Stimulated activated CD4-positive, alpha-beta T cell treated with anti-CD3 and anti-CD28 coated beads, TNF-alpha, amount 100 ng/mL, for 48 hours (primary cell): Measurements from ENCODE around the gene ACP6.
A peak's percentile ranks its signal among the peaks of the same experiment; 100 is the strongest.
"Not testable (repeated sequence)": the region's sequence is repeated elsewhere in the genome, so short reads cannot be mapped to it uniquely, and the experiment has no call there.

Experiments used
- DNase-seq, 3 donors: peaks; one replicate each; pipeline ENCODE4 v3.0.0-alpha.2; 2020; ENCODE audit warnings: low read depth in 3 of 3

The ACP6 gene

DNA sequence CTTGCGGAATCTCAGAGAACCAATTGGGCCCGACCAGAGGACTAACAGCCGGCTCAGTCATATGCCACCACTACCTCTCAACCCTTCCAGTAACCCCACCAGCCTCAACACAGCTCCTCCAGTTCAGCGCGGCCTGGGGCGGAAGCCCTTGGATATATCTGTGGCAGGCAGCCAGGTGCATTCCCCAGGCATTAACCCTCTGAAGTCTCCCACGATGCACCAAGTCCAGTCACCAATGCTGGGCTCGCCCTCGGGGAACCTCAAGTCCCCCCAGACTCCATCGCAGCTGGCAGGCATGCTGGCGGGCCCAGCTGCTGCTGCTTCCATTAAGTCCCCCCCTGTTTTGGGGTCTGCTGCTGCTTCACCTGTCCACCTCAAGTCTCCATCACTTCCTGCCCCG is 49.8 kb downstream of the ACP6 start:
- DNase-seq, result no peak

DNA sequence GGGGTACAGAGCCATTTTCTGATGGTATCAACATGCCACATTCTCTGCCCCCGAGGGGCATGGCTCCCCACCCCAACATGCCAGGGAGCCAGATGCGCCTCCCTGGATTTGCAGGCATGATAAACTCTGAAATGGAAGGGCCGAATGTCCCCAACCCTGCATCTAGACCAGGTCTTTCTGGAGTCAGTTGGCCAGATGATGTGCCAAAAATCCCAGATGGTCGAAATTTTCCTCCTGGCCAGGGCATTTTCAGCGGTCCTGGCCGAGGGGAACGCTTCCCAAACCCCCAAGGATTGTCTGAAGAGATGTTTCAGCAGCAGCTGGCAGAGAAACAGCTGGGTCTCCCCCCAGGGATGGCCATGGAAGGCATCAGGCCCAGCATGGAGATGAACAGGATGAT is 50.6 kb downstream of the ACP6 start:
- no peak for DNase-seq

DNA sequence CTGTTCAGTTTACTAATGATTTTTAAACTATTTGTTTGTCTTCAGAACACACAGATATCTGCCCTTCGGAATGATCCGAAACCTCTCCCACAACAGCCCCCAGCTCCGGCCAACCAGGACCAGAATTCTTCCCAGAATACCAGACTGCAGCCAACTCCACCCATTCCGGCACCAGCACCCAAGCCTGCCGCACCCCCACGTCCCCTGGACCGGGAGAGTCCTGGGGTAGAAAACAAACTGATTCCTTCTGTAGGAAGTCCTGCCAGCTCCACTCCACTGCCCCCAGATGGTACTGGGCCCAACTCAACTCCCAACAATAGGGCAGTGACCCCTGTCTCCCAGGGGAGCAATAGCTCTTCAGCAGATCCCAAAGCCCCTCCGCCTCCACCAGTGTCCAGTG is 51.6 kb downstream of the ACP6 start:
- DNase-seq, result no peak

DNA sequence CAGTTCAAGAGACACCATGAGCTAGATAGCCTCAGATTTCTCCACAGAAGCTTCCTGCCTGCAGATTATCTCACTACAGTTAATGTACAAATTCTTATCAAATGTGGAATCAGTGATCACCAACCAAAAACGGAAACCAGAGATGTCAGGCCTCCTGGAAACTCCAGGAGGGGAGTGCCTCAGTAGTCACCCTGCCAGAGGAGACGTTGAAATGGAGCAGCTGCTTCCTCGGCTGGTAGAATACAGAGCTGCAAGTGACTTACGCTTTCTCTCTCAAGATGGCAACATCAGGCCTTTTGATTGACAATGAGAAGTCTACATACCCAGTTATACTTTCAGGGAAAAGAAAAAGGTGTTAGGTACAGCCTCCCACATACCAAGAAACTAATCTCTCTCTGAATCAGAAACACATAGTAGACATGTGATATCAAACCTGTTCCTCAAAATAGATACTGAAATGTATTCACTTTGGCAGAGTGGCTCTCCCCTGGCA is 52.2 kb downstream of the ACP6 start:
- peak; percentile 14 to 41 (median 18) for DNase-seq

DNA sequence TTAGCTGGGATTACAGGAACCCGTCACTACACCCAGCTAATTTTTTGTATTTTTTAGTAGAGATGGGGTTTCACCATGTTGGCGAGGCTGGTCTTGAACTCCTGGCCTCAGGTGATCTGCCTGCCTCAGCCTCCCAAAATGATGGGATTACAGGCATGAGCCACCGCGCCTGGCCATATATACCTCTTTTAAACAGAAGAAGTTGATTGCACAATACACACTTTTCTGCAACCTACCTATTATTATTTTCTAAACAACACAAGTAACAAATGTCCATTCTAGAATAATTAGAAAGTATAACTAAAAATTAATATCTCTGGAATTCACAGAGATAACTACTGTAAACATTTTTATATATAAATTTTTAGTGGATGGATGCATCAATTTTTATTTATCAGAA is 55.4 kb downstream of the ACP6 start:
- DNase-seq, result not testable (repeated sequence)

DNA sequence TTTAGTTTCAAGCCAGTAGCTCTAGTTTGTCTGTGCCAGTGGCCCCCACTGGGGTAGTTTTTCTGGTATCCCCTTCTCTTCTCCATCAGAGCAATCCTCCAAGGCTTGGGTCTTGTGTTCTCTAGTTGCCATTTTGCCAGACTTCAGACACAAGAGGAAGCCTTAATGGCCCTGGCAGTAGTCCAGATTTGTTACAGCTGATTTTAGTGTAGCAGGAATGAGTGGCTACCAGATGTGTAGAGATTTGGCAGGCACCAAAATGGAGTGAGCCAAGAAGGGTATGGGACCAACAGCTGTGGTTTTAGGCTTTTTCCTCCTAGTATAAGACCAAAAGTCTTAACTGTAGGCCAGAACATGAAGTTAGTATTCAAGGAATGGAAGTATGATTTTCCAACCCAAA is 56.8 kb downstream of the ACP6 start:
- no peak for DNase-seq

DNA sequence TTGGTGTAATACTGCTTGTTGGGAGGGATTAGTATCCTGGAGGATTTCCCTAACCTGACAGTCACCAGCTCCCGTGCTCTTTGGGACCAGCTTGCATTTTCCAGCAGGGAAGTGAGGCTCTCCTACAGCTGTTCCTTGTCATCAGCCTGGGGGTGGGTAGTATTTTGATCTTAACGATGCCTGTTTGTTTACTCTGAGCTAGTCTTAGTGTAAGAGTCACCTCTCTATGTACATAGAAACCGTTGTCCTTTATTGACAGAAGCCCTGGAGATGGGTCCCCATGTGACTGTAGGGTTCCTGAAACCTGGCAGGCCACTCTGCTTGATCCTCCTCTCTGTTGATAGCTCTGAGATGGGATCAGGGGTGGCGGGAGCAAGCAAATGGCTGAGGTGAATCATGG is 58.0 kb downstream of the ACP6 start:
- DNase-seq, result no peak

DNA sequence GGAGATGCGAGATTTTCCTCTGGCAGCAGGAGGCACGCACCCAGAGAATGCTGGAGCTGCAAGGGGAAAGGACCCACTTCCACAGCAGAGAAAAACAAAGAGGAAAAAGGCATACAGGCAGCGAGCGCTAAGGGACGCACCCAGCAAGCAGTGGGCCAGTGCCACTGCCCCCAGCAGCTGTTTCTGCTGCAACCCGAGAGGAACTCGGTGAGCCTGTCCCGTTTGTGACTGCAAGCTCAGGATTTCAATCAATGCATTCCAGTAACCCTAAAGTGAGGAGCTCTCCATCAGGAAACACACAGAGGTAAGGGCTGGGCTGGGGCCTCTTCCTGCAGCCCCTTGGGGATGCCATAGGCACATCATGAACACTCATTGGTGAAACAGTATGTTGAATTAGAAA is 58.7 kb downstream of the ACP6 start:
- no peak for DNase-seq

DNA sequence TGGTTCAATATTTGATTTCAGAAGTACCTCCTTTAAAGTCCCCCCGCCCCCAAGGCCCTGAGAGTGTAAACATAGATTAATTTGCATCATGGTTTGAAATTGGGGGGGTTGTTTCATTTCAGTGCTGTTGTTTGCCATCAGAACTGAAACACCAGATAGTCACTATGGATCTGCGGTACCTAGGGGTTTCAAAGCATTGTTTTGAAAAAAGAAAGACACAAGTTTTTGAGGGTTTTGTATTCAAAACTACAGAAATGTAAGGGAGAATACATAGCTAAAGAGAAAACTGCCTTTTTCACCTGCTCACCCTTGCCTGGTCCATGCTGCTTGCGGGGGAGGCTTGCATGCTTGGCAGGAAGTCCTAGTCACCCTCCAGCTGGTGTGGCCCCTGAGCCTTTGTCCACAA is 59.3 kb downstream of the ACP6 start:
- DNase-seq, result no peak

DNA sequence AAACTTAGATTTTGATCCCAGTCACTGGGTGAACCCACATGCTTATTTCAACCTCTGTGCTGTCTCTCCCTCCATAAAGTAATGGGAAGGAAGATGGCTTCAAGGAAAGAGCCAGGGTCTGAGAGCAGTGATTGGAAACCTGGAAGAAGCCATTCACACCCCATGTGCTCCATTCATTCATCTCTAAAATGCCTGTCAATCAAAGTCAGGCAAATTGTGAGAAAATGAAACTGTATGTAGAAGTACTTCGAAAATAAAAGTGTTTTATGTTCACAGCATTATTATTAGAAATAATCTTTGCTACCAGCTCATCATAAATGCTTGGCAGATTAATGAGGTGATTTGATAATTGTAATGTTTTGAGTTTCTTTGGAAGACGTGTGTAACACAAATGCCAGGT is 61.0 kb downstream of the ACP6 start:
- DNase-seq, result no peak

DNA sequence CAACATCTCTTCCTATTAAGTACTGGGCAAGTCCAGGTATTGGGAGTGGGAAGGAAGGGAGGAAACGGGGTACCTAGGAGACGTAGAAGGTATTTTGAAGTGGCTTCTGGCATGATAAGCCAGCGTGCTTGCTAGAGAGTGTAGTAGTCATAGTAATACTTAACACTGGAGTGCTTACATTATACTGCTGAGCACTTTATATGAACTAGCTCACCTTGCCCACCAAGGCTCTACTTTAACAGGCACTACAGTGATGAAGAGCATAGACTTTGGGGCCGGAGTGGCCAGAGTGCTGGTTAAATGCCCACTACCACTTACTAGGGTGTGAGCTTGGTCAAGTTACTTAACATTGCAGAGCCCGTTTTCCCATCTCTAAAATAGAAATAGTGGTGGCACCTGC is 61.7 kb downstream of the ACP6 start:
- DNase-seq, result no peak

DNA sequence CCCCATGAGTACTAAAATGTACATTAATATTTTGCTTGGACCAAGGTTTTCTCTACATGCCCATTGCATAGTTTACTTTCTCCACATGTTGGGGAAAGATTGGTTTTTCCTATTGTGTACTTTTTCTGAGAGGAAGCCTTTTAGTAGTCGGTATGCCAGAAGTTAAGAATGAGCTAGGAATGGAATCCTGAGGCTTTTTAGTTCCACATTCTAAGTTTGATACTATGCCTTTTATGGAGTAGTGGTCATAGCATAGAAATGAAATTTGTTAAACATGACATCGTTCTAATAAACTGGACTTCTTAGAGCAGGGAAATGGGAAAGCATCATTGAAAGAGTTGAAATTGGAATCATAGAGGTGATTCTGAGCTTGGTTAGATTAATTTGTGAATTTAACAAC is 64.7 kb downstream of the ACP6 start:
- DNase-seq, result no peak

DNA sequence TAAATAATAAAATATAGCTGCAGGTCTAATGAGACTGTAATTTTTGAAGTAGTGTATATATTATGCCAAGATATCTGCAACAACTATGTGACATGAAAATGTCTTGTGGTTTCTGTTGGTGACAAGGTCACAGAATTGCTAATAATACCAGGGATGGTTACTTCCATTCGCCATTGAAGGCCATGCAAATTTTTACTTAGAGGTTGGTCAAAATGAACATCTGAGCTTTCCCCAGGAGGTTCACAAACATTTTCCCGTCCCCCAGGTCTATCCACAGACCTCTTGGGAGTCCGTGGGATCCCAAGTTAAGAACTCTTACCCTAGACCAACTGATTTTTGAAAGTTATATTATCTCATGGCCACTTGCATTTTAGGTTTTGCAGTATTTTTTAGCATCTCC is 66.3 kb downstream of the ACP6 start:
- DNase-seq, result no peak

DNA sequence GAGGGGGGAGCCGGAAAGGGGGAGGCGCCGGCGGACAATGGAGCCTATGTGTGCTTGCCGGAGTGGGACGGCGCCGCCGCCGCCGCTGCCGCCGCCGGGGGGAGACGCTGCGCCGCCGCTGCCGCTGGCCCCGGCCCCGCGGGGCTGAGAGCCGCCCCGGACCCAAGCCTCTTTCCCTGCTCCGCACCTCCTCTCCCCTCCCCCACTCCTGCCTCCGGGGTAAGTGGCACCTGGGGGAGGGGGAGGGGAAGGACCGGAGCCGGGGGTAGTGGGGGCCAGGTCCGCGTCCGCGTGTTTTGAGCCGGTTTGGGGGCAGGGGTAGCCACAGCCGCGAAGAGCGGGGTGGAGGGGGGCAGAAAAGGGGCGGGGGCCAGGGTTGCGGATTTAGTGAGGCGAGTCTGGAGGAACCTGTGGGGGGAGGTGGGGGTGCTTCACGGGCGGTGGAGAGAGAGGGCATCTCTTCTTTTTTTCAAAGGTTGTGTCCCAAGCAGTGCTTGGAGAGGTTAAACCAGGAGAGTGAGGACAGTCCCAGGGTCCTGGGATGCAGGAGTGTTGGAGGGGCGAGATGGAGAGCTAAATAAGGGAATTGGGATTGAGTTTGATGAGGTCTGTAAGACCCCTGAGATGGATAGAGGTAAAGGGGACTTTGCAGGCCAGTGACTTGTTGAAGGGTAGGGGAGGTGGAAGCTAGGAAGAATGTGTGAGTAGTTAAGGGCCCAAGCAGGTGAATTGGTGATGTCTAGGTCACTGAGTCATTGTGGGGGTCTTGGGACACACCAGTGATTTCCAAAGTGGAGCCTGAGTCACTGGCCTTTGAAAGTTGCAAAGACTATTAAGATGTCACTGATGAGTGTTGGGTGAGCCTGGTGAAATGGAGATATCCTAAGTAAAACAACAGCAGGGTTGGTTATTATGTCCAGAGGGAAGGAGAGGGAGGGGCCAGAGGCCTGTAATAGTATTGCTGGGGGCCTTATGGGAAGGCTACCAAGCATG is 69.9 kb downstream of the ACP6 start:
- peak in 1 of 3 donors; percentile 17 for DNase-seq

DNA sequence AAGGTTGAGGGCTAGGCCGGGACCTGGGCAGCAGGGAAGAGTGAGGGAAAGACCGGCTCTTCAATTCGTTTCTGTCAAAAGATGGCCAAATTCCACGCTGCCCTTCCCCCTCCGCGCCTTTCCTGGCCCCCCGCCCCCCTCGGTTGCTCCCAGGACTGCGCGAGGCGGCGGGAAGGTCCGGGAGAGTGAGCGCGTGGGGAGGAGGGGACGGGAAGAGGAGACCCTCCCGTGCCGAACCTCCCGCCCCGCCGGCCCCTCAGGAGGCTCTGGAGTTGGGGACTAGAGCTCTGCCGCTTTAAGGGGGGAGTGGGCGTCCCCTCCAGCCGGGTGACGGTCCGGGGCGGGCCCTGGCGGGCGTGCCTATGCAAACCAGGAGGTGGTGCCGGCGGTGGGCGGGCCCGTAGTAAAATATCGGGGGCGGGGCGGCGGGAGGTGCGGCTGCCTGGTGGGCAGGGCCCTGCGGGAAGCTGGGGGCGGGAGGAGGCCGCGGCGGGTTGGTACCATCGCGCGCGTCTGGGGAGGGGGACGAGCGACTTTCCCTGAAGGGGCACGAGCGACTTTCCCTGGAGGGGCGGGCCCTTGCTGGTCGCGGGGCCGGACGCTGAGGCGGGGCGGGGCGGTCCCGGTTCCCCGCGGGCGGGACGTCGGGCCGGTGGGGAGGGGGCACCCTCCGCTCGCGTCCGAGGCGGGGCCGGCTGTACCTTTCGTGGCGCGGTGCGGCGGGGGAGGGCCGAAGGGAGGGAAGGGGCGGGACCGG is 70.8 kb downstream of the ACP6 start:
- DNase-seq, result peak; percentile 92 to 98 (median 93)

DNA sequence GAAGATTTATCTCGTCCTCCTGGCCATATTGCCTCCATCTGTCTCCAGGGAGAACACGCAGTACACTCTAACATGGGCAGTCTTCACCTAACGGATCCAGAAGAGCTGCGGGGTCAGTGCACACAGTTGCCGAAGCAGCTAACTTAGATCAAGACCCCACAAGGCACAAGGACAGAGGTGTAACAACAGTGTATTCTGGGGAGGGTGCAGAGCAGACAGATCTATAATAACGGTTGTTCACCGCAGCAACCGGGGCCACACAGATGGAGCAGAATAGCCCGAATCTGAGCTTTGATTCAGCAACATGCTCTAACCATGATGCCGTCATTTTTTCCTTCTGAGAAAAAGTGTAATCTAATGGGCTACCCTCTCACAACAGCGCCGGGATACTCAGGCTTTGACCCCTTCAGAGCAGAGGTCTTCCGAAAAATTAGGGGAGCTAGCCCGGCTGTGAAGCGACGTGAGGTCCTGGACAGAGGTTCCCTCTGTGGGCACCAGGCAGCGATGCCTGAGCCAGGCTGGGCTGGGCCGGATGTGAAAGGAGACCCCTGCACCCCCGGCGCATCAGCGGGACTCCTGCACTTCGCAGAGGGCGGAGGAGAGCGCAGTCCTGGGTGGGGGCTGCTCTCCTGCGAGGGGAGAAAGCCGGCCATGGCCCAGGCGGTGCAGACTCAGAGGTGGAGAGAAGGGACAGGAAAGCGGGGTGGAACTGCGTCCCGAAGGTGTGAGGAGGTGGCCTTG is 71.5 kb downstream of the ACP6 start:
- peak in 1 of 3 donors; percentile 16 for DNase-seq

DNA sequence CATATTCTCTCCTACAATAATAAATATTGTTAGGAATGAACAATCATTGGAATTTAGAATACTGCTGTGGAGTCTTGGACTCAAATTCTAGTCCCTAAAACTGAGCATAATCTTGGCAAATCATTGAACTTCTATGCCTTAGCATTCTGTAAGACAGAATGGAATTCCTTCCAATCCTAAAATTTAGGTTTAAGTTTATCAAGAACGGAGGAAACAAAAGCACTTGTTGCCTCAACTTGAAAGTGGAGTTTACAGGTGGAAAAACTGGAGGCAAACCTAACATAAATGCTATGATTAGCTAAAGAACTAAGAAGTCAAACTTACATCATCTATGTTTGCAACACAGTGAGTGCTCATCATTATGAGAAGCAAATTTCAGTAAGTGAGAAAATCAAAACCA is 73.3 kb downstream of the ACP6 start:
- DNase-seq, result no peak
